ENCODE measurements around the gene TTLL8.
A peak's percentile ranks its signal among the peaks of the same experiment; 100 is the strongest.

The TTLL8 gene

GRCh38 chr22:49976439-49977175, 81.5 kb downstream of the TTLL8 start:
- DNase-seq, result peak; percentile 81

GRCh38 chr22:49975543-49976389, 82.3 kb downstream of the TTLL8 start:
- peak; percentile 81 for DNase-seq

- peak; percentile 8 for DNase-seq
Measured at GRCh38 chr22:49973018-49973961, 84.8 kb downstream of the TTLL8 start.

- peak; percentile 48 for DNase-seq
Measured at GRCh38 chr22:49972163-49973017, 85.7 kb downstream of the TTLL8 start.

- peak; percentile 91 for DNase-seq
Measured at GRCh38 chr22:49971232-49972162, 86.6 kb downstream of the TTLL8 start.

GRCh38 chr22:49970528-49971231, 87.4 kb downstream of the TTLL8 start:
- peak; percentile 99 for DNase-seq

- no peak for DNase-seq
Measured at GRCh38 chr22:49969751-49970527, 88.2 kb downstream of the TTLL8 start.

- DNase-seq, result no peak
Measured at GRCh38 chr22:49968831-49969661, 89.1 kb downstream of the TTLL8 start.

Data from stimulated activated CD4-positive, alpha-beta T cell treated with anti-CD3 and anti-CD28 coated beads, Interleukin-15, amount 100 ng/mL, for 24 hours (primary cell).